PC-9 (cell line): ENCODE results near the gene INS. TPM values are rescaled to one million over a fixed set of nuclear protein-coding genes. Genes with fewer than 3 reads are reported as not detected.

Experiments
- BruUV-seq: library from RNA; stranded (reverse); fragments of 400-500 nt; replicated peaks from 2 replicates; lab custom pipeline; 2021; lab: Mats Ljungman, UMichigan
- CTCF ChIA-PET: fragments of 300-600 bp; sonication (Branson Sonifier 250); formaldehyde crosslinking; loops from one replicate; lab custom pipeline; 2022; ENCODE audit warnings: antibody characterized with exemption; lab: Charles Lee
- POLR2A ChIA-PET: fragments of 300-600 bp; sonication (Branson Sonifier 250); formaldehyde crosslinking; loops from one replicate; lab custom pipeline; 2022; ENCODE audit warnings: antibody characterized with exemption; ENCODE audit not compliant: unreplicated experiment; lab: Charles Lee
- DNase-seq, 2 experiments: peaks; one replicate each; pipeline versions ENCODE4 v3.0.0 to v3.0.0-alpha.2; 2015 to 2022; ENCODE audit warnings: mixed read lengths in 1 of 2
- H2AFZ ChIP-seq: fragments of 200-600 bp; sonication (generic); 2 replicates; pipeline ENCODE4 v1.8.1; 2017; ENCODE audit warnings: antibody characterized with exemption
- H3F3A ChIP-seq: fragments of 200-600 bp; sonication (generic); 2 replicates; pipeline ENCODE4 v1.8.1; 2017; ENCODE audit warnings: antibody characterized with exemption, mild to moderate bottlenecking, low read depth; ENCODE audit not compliant: insufficient read depth
- H3K27ac ChIP-seq: fragments of 200-600 bp; sonication (generic); 2 replicates; pipeline ENCODE4 v1.6.1; 2016; ENCODE audit warnings: mixed run types
- H3K27me3 ChIP-seq: fragments of 200-600 bp; sonication (generic); 2 replicates; pipeline ENCODE4 v1.6.1; 2016; ENCODE audit warnings: low read depth, mixed run types; ENCODE audit not compliant: insufficient read depth
- H3K36me3 ChIP-seq: fragments of 200-600 bp; sonication (generic); 2 replicates; pipeline ENCODE4 v1.6.1; 2016; ENCODE audit warnings: low read depth, mixed run types
- H3K4me1 ChIP-seq: fragments of 200-600 bp; sonication (generic); replicated peaks from 2 replicates; pipeline ENCODE4 v1.6.1; 2016; ENCODE audit warnings: mixed run types; ENCODE audit not compliant: insufficient read depth
- H3K4me2 ChIP-seq: fragments of 200-600 bp; sonication (generic); 2 replicates; pipeline ENCODE4 v1.6.1; 2017; ENCODE audit warnings: mixed run types
- H3K4me3 ChIP-seq: fragments of 200-600 bp; sonication (generic); 2 replicates; pipeline ENCODE4 v1.6.1; 2016; ENCODE audit warnings: mixed run types
- H3K79me2 ChIP-seq: fragments of 200-600 bp; sonication (generic); 2 replicates; pipeline ENCODE4 v1.6.1; 2017; ENCODE audit warnings: low read depth, mixed run types
- H3K9me2 ChIP-seq: fragments of 200-600 bp; sonication (generic); 2 replicates; pipeline ENCODE4 v1.8.1; 2017; ENCODE audit warnings: mild to moderate bottlenecking; ENCODE audit not compliant: insufficient read depth
- H3K9me3 ChIP-seq: fragments of 200-600 bp; sonication (generic); 2 replicates; pipeline ENCODE4 v1.8.1; 2016; ENCODE audit warnings: low read depth; ENCODE audit not compliant: insufficient read depth
- H4K20me1 ChIP-seq: fragments of 200-600 bp; sonication (generic); 2 replicates; pipeline ENCODE4 v1.8.1; 2017; ENCODE audit not compliant: insufficient read depth
- EZH2 ChIP-seq: fragments of 200-600 bp; sonication (generic); IDR thresholded peaks from 2 replicates; pipeline ENCODE4 v1.8.0; 2017; ENCODE audit warnings: antibody characterized with exemption, low read depth
- intact Hi-C: fragments of 100-400 bp; cut with micrococcal nuclease; formaldehyde crosslinking; loops from one replicate; pipeline ENCODE4 v1.10.0; 2022; ENCODE audit not compliant: unreplicated experiment
- total RNA-seq: library from RNA; stranded (reverse); gene quantifications from 2 replicates; pipeline ENCODE4 v1.2.3, GENCODE V29; 2021
- TF ChIP-seq, protein P1 (sequence below): fragments of 200-600 bp; sonication (generic); conservative IDR thresholded peaks from 2 replicates; pipeline ENCODE4 v1.6.1; 2017; ENCODE audit warnings: mixed run types, antibody characterized with exemption, mild to moderate bottlenecking, moderate library complexity

Gene INS
- total RNA-seq, 1 experiment from 2014 or later, result not detected

DNA sequence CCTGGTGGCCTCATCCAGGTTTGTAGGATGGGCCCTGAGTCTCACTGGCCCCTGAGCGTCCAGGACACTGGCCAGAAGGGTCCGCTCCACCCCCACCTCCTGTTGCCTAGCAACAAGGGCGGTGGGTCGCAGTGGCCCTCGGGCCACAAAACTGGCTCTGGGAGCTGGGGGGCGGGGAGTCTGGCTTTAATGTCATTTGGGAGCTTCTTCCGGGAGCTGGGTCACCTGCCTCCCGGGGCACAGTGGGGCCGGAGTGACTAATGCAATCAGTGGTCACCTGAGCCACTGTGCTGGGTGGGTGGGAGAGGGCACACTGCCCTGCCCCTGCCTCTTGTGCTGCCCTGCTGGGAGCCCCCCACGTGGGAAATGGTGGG is 8.0 kb upstream of the INS start:
- peak overlapping the region; percentile 97 for H3K27ac ChIP-seq
- H3K9me2 ChIP-seq, result no peaks in the 10 kb centered on the region
- H3K27me3 ChIP-seq, result no peaks in the 10 kb centered on the region
- H3K9me3 ChIP-seq, result no peaks in the 10 kb centered on the region
- BruUV-seq, result no TSS peak
- peak overlapping the region; percentile 33; the same call in 1 of the 2 replicates for H3K4me3 ChIP-seq
- intact Hi-C loops, result loop anchor here (1.0 to 10.0 kb wide), 3 partner anchors 26 to 248 kb away; no protein-coding TSS in a partner anchor
- peaks cover 11% of the 10 kb centered on the region; the same call in 1 of the 2 replicates for H3F3A ChIP-seq
- POLR2A ChIA-PET, result interaction anchor here (0.5 to 0.7 kb wide), 4 partner anchors 10 to 338 kb away, joined by 3 to 6 read pairs (median 4); no protein-coding TSS in a partner anchor
- no peak for TF ChIP-seq EZH2
- TF ChIP-seq, protein P1, sequence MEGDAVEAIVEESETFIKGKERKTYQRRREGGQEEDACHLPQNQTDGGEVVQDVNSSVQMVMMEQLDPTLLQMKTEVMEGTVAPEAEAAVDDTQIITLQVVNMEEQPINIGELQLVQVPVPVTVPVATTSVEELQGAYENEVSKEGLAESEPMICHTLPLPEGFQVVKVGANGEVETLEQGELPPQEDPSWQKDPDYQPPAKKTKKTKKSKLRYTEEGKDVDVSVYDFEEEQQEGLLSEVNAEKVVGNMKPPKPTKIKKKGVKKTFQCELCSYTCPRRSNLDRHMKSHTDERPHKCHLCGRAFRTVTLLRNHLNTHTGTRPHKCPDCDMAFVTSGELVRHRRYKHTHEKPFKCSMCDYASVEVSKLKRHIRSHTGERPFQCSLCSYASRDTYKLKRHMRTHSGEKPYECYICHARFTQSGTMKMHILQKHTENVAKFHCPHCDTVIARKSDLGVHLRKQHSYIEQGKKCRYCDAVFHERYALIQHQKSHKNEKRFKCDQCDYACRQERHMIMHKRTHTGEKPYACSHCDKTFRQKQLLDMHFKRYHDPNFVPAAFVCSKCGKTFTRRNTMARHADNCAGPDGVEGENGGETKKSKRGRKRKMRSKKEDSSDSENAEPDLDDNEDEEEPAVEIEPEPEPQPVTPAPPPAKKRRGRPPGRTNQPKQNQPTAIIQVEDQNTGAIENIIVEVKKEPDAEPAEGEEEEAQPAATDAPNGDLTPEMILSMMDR, result no peak
- no peaks in the 10 kb centered on the region for H3K36me3 ChIP-seq
- peak; percentile 79 to 81 for DNase-seq
- peaks cover 42% of the 10 kb centered on the region for H3K4me1 ChIP-seq
- no peaks in the 10 kb centered on the region for H4K20me1 ChIP-seq
- peak overlapping the region; percentile 72 for H3K4me2 ChIP-seq
- peak overlapping the region; percentile 55; the same call in 1 of the 2 replicates for H2AFZ ChIP-seq
- CTCF ChIA-PET, result interaction anchor here (0.7 kb wide), 1 partner anchor 231 kb away, joined by 4 read pairs; the partner anchor contains the start of gene TSSC4
- no peaks in the 10 kb centered on the region for H3K79me2 ChIP-seq

DNA sequence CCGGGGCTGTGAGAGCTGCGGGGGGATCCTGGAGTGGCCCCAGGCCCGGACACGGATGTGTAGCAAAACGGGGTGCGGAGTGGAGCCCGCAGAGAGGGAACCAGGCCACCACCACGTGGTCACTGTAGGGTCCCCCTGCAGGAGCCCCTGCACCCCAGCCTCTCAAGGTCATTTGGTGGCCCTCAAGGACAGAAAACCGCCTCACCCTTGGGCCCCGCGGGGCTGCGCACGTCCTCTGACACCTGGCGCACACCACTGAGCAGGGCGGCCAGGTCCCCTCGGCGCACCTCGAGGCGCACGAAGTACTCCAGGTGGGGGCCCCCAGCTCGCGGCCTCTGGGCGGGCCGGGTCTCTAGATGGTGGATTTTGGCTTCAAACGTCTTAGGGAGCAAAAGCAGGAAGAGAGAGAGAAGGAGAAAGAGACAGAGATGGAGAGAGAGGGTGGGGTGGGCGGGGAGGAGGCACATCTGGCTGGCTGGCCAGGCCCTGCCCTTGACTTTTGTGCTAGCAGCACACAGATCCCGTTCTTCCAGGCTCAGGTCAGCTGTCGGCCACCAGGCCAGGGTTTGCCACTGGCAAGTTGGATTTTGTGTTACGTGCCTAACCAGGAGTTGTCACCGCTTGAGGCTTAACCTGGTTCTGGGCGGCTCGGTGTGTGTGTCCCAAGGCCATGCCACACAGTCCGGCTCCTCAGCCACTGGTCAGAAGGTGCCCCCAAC is 7.4 kb upstream of the INS start:
- CTCF ChIA-PET, result no interaction called here
- peaks cover 11% of the 10 kb centered on the region; the same call in 1 of the 2 replicates for H3F3A ChIP-seq
- DNase-seq, result peak in 1 of 2 experiments; percentile 74
- H3K4me2 ChIP-seq, result peak overlapping the region; percentile 72
- H3K79me2 ChIP-seq, result no peaks in the 10 kb centered on the region
- intact Hi-C loops, result loop anchor here (1.0 to 10.0 kb wide), 3 partner anchors 27 to 249 kb away; no protein-coding TSS in a partner anchor
- no peaks in the 10 kb centered on the region for H4K20me1 ChIP-seq
- H3K36me3 ChIP-seq, result no peaks in the 10 kb centered on the region
- H3K4me3 ChIP-seq, result no peak overlapping the region
- no peak overlapping the region for H2AFZ ChIP-seq
- no TSS peak for BruUV-seq
- no peaks in the 10 kb centered on the region for H3K27me3 ChIP-seq
- peaks cover 42% of the 10 kb centered on the region for H3K4me1 ChIP-seq
- TF ChIP-seq, protein P1, result no peak
- no peak for TF ChIP-seq EZH2
- no peaks in the 10 kb centered on the region for H3K9me2 ChIP-seq
- no peaks in the 10 kb centered on the region for H3K9me3 ChIP-seq
- POLR2A ChIA-PET, result no interaction called here
- H3K27ac ChIP-seq, result peak overlapping the region; percentile 97

DNA sequence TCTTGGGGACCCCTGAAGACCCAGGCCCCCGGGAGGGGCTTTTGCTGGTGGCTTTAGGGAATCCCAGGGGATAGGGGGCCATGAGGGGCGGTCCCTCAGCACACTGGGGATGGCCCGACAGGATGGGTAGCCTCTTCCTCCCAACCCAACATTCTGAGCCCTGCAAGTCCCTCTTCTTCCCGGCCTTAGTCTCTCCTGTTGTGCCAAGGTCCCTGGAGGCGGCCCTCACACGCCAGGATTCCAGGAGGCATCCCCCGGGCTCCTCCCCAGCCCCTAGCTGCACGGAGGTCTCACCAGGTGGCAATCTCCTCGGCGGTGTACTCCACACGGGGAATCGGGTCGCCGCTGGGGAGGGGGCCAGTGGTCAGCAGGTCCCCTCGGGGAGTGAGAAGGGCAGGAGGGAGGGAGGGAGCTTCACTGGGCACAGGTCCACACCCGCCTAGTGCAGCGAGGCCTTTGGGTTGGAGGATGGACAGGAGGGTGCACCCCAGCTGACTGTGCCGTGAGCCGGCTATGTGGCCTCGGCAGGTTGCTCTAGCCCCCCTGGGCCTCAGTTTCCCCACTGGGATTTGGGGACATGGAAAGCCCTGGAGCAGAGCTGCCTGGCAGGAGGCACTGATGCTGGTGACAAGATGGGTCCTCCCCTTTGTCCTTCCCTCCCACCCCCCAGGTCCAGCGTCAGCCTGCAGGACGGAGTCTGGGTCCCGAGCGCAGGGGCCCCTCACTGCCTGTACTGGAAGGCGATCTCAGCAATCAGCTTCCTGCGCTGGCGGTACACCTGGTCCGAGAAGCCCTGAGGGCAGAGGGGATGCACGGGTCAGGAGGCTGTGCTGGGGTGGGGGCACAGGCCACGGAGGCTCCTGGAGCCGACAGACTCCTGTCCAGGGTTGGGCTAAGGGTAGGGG is 6.4 kb upstream of the INS start:
- H4K20me1 ChIP-seq, result no peaks in the 10 kb centered on the region
- H3K9me3 ChIP-seq, result no peaks in the 10 kb centered on the region
- peaks cover 42% of the 10 kb centered on the region for H3K4me1 ChIP-seq
- peaks cover 11% of the 10 kb centered on the region; the same call in 1 of the 2 replicates for H3F3A ChIP-seq
- peak overlapping the region; percentile 97 for H3K27ac ChIP-seq
- intact Hi-C loops, result loop anchor here (5.0 to 10.0 kb wide), 2 partner anchors 127 to 250 kb away; no protein-coding TSS in a partner anchor
- no peak overlapping the region for H2AFZ ChIP-seq
- no peaks in the 10 kb centered on the region for H3K27me3 ChIP-seq
- ChIA-PET CTCF (interaction anchor here (0.5 kb wide), 1 partner anchor 10 kb away, joined by 3 read pairs; no protein-coding TSS in a partner anchor), POLR2A (no interaction called here)
- TF ChIP-seq, protein P1, result no peak
- no peak for TF ChIP-seq EZH2
- BruUV-seq, result no TSS peak
- no peaks in the 10 kb centered on the region for H3K79me2 ChIP-seq
- no peak overlapping the region for H3K4me3 ChIP-seq
- no peaks in the 10 kb centered on the region for H3K36me3 ChIP-seq
- DNase-seq, result no peak
- H3K4me2 ChIP-seq, result peak overlapping the region; percentile 46; the same call in 1 of the 2 replicates
- no peaks in the 10 kb centered on the region for H3K9me2 ChIP-seq
